HG03039 (cell line): ENCODE data around the gene PMIS2.

Experiments used
- ATAC-seq: cut with Tn5 transposase; IDR thresholded peaks from one replicate; pipeline ENCODE4 v1.9.1; 2021; ENCODE audit warnings: mild to moderate bottlenecking, moderate library complexity; ENCODE audit not compliant: unreplicated experiment

Gene PMIS2

GRCh38 chr19:35556025-35556590 lies 29.9 kb upstream of the PMIS2 start:
- ATAC-seq = no peak

GRCh38 chr19:35556846-35557538 lies 29.0 kb upstream of the PMIS2 start:
- ATAC-seq = no peak

GRCh38 chr19:35557539-35558399 lies 28.2 kb upstream of the PMIS2 start:
- no peak for ATAC-seq

- ATAC-seq = no peak
Measured at GRCh38 chr19:35558400-35559280, 27.3 kb upstream of the PMIS2 start.

- ATAC-seq = no peak
Measured at GRCh38 chr19:35559281-35559659, 26.7 kb upstream of the PMIS2 start.

- ATAC-seq = no peak
Measured at GRCh38 chr19:35559781-35560180, 26.2 kb upstream of the PMIS2 start.

GRCh38 chr19:35560271-35560670 lies 25.7 kb upstream of the PMIS2 start:
- no peak for ATAC-seq

- ATAC-seq = no peak
Measured at GRCh38 chr19:35560677-35561076, 25.3 kb upstream of the PMIS2 start.

GRCh38 chr19:35561436-35561835 lies 24.5 kb upstream of the PMIS2 start:
- ATAC-seq = no peak

GRCh38 chr19:35562336-35562735 lies 23.6 kb upstream of the PMIS2 start:
- no peak for ATAC-seq

- ATAC-seq = no peak
Measured at GRCh38 chr19:35562776-35563175, 23.2 kb upstream of the PMIS2 start.

- no peak for ATAC-seq
Measured at GRCh38 chr19:35563207-35563829, 22.7 kb upstream of the PMIS2 start, which contains the start of gene ATP4A. ATP4A (minus strand) TSS chr19:35563658; CDS start chr19:35563629, 29 bp downstream.

GRCh38 chr19:35565016-35565856 lies 20.7 kb upstream of the PMIS2 start:
- ATAC-seq = no peak

GRCh38 chr19:35566738-35567137 lies 19.2 kb upstream of the PMIS2 start:
- no peak for ATAC-seq

GRCh38 chr19:35569281-35569781 lies 16.6 kb upstream of the PMIS2 start:
- ATAC-seq = no peak

- ATAC-seq = no peak
Measured at GRCh38 chr19:35571406-35571965, 14.5 kb upstream of the PMIS2 start.

GRCh38 chr19:35577918-35578317 lies 8.1 kb upstream of the PMIS2 start:
- ATAC-seq = no peak

GRCh38 chr19:35578707-35579106 lies 7.3 kb upstream of the PMIS2 start:
- ATAC-seq = no peak

GRCh38 chr19:35582760-35583159 lies 3.2 kb upstream of the PMIS2 start:
- no peak for ATAC-seq
